ENCODE results near the gene ACTL8.

GRCh38 chr1:17810668-17811067, 55.5 kb downstream of the ACTL8 start:
- no peak for TF ChIP-seq CTCF (IDR thresholded peaks at IDR 0.05; ENCODE audit: low read length)
- no peak for TF ChIP-seq EZH2 (optimal IDR thresholded peaks at IDR 0.05; ENCODE audit: low read depth, low read length)
- no peak for TF ChIP-seq EZH2phosphoT487 (IDR thresholded peaks at IDR 0.05; ENCODE audit: low read length)
